GM13977 (cell line): ENCODE measurements around the gene CHAMP1.

Experiments
- DNase-seq: peaks from one replicate; pipeline ENCODE4 v3.0.0; 2012; ENCODE audit warnings: low spot score
- in situ Hi-C: fragments of 300-500 bp; cut with MboI; formaldehyde crosslinking; loops from one replicate; pipeline ENCODE4 v1.12.0; 2022; ENCODE audit warnings: low sequenced_read_pairs, low pct_unique_long_range_greater_than_20kb, mixed read lengths, inconsistent platforms; ENCODE audit not compliant: unreplicated experiment
- TF ChIP-seq, protein P1 (sequence below): IDR thresholded peaks from 2 replicates; pipeline ENCODE4 v1.5.1; 2012; ENCODE audit warnings: mild to moderate bottlenecking, control low read depth; ENCODE audit not compliant: insufficient read depth; ENCODE audit errors: extremely low read depth, missing control alignments

The CHAMP1 gene

DNA sequence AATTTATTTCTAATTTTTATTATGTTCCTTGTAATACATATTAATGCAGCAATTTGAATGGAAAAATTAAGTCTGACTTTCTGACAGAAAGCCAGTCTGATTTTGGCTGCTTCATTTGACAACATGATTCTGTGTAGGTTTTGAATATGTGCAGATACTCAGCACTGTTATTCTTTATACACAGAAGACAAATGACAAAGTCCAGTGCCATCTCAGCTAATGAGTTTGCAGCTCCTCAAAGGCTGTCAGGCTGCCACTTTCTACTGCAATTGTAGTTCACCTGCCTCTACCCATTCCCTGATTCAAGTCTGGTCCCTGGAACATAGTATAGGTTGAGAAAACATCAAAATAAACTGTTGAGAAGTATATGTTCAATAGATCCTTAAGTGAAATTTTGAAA is 2.9 kb upstream of the CHAMP1 start:
- in situ Hi-C loops: no loop called here
- TF ChIP-seq, protein P1, sequence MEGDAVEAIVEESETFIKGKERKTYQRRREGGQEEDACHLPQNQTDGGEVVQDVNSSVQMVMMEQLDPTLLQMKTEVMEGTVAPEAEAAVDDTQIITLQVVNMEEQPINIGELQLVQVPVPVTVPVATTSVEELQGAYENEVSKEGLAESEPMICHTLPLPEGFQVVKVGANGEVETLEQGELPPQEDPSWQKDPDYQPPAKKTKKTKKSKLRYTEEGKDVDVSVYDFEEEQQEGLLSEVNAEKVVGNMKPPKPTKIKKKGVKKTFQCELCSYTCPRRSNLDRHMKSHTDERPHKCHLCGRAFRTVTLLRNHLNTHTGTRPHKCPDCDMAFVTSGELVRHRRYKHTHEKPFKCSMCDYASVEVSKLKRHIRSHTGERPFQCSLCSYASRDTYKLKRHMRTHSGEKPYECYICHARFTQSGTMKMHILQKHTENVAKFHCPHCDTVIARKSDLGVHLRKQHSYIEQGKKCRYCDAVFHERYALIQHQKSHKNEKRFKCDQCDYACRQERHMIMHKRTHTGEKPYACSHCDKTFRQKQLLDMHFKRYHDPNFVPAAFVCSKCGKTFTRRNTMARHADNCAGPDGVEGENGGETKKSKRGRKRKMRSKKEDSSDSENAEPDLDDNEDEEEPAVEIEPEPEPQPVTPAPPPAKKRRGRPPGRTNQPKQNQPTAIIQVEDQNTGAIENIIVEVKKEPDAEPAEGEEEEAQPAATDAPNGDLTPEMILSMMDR: no peak
- DNase-seq: no peak

DNA sequence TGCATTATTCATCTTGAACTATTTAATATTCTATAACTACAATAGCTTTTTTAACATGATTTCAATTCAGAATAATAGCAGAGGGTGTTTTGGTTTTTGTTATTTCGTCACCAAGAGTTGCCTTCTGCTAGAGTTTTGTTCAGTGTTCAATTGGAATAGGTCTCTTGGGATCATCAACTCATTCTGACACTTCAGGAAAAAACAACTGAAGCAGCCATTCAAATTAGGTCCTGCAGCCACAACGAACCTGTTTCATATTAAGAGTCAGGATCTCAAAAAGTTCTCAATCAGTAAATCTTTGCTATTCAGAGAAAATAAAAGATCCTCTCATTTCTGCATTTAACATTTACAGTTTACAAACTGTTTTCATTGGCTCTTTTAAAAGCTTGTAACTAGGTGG is 2.4 kb upstream of the CHAMP1 start:
- in situ Hi-C loops: no loop called here
- TF ChIP-seq, protein P1: no peak
- no peak for DNase-seq

DNA sequence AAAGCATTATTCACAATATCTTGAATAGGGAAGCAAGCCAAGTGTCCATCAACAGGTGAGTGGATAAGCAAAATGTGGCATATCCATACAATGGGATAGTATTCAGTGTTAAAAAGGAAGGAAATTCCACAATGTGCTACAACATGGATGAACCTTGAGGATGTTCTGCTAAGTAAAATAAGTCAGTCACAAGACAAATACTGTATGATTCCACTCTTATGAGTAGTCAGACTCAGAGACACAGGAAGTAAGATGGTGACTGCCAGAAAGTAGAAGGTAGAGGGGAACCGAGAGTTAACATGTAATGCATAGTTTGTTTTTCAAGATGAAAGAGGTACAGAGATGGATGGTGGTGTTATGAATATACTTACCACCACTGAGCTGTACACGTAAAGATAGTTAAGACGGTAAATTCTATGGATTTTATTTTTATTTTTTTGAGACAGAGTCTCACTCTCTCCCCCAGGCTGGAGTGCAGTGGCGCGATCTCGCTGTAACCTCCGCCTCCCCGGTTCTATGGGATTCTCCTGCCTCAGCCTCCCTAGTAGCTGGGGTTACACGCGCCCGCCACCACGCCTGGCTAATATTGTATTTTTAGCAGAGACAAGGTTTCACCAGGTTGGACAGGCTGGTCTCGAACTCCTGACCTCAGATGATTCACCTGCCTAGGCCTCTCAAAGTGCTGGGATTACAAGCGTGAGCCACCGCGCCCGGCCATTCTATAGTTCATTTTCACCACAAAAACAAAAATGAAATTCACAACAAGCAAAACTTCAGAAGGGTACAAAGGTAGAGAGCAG is 1.0 kb upstream of the CHAMP1 start:
- DNase-seq: peak; percentile 73
- in situ Hi-C loops: no loop called here
- TF ChIP-seq, protein P1: no peak

DNA sequence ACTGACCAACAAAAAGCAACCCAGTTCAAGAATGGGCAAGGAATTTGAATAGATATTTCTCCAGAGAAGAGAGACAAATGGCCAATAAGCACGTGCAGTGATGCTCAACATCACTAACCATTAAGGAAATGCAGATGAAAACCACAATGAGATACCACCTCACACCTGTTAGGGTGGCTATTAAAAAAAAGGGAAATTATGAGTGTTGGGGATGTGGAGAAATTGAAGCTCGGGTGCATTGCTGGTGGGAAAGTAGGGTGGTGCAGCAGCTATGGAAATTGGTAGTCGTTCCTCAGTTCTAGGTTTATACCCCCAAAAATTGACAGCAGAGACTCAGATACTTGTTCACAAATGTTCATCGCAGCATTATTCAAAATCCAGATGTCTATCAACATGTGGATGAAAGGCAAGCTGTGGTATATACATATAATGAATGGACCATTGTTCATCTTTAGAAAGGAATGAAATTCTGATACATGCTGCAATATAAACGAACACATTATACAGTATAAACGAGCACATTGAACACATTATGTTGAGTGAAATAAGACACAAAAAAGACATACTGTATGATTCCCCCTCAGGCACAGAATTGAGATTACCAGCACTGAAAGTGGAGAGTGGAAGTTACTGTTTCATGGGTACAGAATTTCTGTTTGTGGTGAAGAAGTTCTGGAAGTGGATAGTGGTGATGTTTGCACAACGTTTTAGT is 927 bp downstream of the CHAMP1 start:
- no peak for DNase-seq
- TF ChIP-seq, protein P1: no peak
- in situ Hi-C loops: no loop called here

DNA sequence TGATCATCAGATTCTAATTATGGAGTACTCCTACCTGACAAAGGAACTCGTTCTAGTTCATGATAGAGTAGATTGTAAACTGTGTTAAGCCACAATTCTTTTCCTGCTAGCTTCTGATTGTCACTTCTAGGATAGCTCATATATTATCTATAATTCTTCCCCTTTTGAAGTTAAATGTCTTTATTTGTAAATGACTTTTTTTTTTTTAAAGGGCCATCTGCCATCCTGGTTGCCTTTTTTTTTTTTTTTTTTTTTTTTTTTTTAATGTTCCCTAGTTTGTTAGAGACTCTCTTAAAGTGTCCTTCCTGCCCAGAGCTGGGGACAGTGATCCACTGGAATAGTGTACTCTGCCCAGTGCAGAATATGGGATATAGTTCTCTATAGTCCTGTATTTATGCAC is 4.3 kb downstream of the CHAMP1 start:
- in situ Hi-C loops: no loop called here
- DNase-seq: no peak
- TF ChIP-seq, protein P1: no peak

DNA sequence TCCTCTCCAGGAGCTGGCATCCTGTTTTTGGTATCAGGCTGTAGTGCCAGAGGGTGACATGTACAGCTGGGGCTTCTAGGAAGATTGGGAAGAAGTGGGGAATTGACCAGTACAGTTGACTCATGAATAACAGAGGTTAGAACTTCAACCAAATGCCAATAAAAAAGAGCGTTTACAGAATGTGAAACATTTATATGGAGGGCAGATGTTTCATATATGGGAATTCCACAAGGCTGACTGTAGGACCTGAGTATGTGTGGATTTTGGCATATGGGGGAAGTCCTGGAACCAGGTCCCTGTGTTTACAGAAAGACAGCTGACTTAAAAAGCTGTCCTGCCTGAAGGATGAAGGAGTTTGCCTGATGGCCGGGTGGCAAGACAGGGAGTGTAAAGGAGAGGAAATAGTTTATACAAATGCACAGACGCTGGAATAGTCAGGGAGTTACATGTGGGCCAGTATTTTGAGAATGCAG is 5.2 kb downstream of the CHAMP1 start:
- in situ Hi-C loops: no loop called here
- TF ChIP-seq, protein P1: no peak
- no peak for DNase-seq
